Neutrophil (primary cell): ENCODE results near the gene CLASP1.
"Not testable (repeated sequence)": the region's sequence is repeated elsewhere in the genome, so short reads cannot be mapped to it uniquely, and the experiment has no call there.

ENCODE experiments used
- H3K27ac ChIP-seq: fragments of 200-600 bp; sonication (generic); 2 replicates; pipeline ENCODE4 v1.5.1; 2016; ENCODE audit warnings: mild to moderate bottlenecking, moderate library complexity
- H3K27me3 ChIP-seq: fragments of 200-600 bp; sonication (generic); 2 replicates; pipeline ENCODE4 v1.6.0; 2016; ENCODE audit warnings: mild to moderate bottlenecking
- H3K36me3 ChIP-seq: fragments of 200-600 bp; sonication (generic); 2 replicates; pipeline ENCODE4 v1.5.1; 2017
- H3K4me1 ChIP-seq, 2 experiments: fragments of 200-600 bp in 1 of 2; sonication (generic) in 1 of 2; 1 replicate in 1 of 2; 2 replicates in 1 of 2; pipeline versions ENCODE4 v1.5.1 to v1.6.1; 2013 to 2016; ENCODE audit warnings: low read depth in 1 of 2, low read length in 1 of 2, mild to moderate bottlenecking in 1 of 2, moderate library complexity in 1 of 2; ENCODE audit not compliant: control insufficient read depth in 1 of 2, insufficient read depth in 1 of 2
- H3K4me3 ChIP-seq, 2 experiments: fragments of 200-600 bp in 1 of 2; sonication (generic) in 1 of 2; 1 replicate in 1 of 2; 2 replicates in 1 of 2; pipeline ENCODE4 v1.5.1; 2013 to 2016; ENCODE audit warnings: low read depth in 1 of 2, low read length in 1 of 2, mild to moderate bottlenecking in 1 of 2, moderate library complexity in 1 of 2
- H3K9me3 ChIP-seq: fragments of 200-600 bp; sonication (generic); 2 replicates; pipeline ENCODE4 v1.5.1; 2016
- CTCF ChIP-seq: fragments of 200-600 bp; sonication (generic); IDR thresholded peaks from 2 replicates; pipeline ENCODE4 v1.5.1; 2016; ENCODE audit warnings: antibody characterized with exemption

The CLASP1 gene

GRCh38 chr2:121562269-121563176 is 86.7 kb downstream of the CLASP1 start:
- H3K27me3 ChIP-seq: no peaks in the 10 kb centered on the region

GRCh38 chr2:121561617-121562268 is 87.5 kb downstream of the CLASP1 start:
- no peak for TF ChIP-seq CTCF
- H3K27ac ChIP-seq: peak overlapping the region; percentile 53
- H3K4me1 ChIP-seq: peaks cover 0 to 5% of the 10 kb centered on the region in 2 experiments
- H3K9me3 ChIP-seq: no peaks in the 10 kb centered on the region
- no peaks in the 10 kb centered on the region for H3K27me3 ChIP-seq
- no peak overlapping the region for H3K4me3 ChIP-seq
- H3K36me3 ChIP-seq: no peaks in the 10 kb centered on the region

More at GRCh38 chr2:121562269-121563176, 86.7 kb downstream of the CLASP1 start:
- H3K4me3 ChIP-seq: no peak overlapping the region
- H3K36me3 ChIP-seq: no peaks in the 10 kb centered on the region
- peaks cover 0 to 5% of the 10 kb centered on the region in 2 experiments for H3K4me1 ChIP-seq
- TF ChIP-seq CTCF: no peak
- H3K27ac ChIP-seq: peak overlapping the region; percentile 53
- H3K9me3 ChIP-seq: no peaks in the 10 kb centered on the region

- TF ChIP-seq CTCF: no peak
- no peak overlapping the region for H3K4me3 ChIP-seq
- H3K36me3 ChIP-seq: no peaks in the 10 kb centered on the region
- no peaks in the 10 kb centered on the region for H3K9me3 ChIP-seq
- peaks cover 0 to 5% of the 10 kb centered on the region in 2 experiments for H3K4me1 ChIP-seq
- no peak overlapping the region for H3K27ac ChIP-seq
- no peaks in the 10 kb centered on the region for H3K27me3 ChIP-seq
Observed at GRCh38 chr2:121558329-121558728, 90.9 kb downstream of the CLASP1 start.

GRCh38 chr2:121555008-121555407 is 94.3 kb downstream of the CLASP1 start:
- Histone ChIP-seq H3K9me3 (no peaks in the 10 kb centered on the region), H3K27ac (peak overlapping the region; percentile 31), H3K4me3 (no peak overlapping the region), H3K4me1 (no peaks in the 10 kb centered on the region), H3K27me3 (no peaks in the 10 kb centered on the region), H3K36me3 (no peaks in the 10 kb centered on the region)
- TF ChIP-seq CTCF: no peak

- H3K27me3 ChIP-seq: not testable (repeated sequence)
Observed at GRCh38 chr2:121552477-121553180, 96.6 kb downstream of the CLASP1 start.

More at GRCh38 chr2:121552477-121553180, 96.6 kb downstream of the CLASP1 start:
- H3K9me3 ChIP-seq, H3K36me3 ChIP-seq, H3K4me1 ChIP-seq, H3K27ac ChIP-seq, H3K4me3 ChIP-seq: not testable (repeated sequence)
